Mucosa of descending colon (tissue), 3 donors: Measurements from ENCODE around the gene FCN3. TPM values are rescaled to one million over a fixed set of nuclear protein-coding genes. Genes with fewer than 3 reads are reported as not detected.

Experiments
- ATAC-seq: fragments of 200-7000 bp; cut with Tn5 transposase; one replicate; pipeline ENCODE4 v1.9.1; 2020; ENCODE audit warnings: mild to moderate bottlenecking, moderate library complexity
- DNase-seq, 3 donors: peaks; one replicate each; pipeline ENCODE4 v3.0.0-alpha.2; 2020
- H3K36me3 ChIP-seq: fragments of 200-600 bp; one replicate; pipeline ENCODE4 v1.8.0; 2021; ENCODE audit warnings: low read depth, mild to moderate bottlenecking
- H3K4me1 ChIP-seq: fragments of 200-600 bp; one replicate; pipeline ENCODE4 v1.8.0; 2021; ENCODE audit warnings: low read depth, mild to moderate bottlenecking
- H3K4me3 ChIP-seq: fragments of 200-600 bp; one replicate; pipeline ENCODE4 v1.8.0; 2021; ENCODE audit warnings: mild to moderate bottlenecking
- H3K9me3 ChIP-seq: fragments of 200-600 bp; one replicate; pipeline ENCODE4 v1.8.0; 2021; ENCODE audit warnings: mild to moderate bottlenecking
- CTCF ChIP-seq: fragments of 200-600 bp; IDR thresholded peaks from one replicate; pipeline ENCODE4 v1.8.0; 2022; ENCODE audit warnings: antibody characterized with exemption, mild to moderate bottlenecking
- intact Hi-C, 2 donors: fragments of 100-400 bp; cut with DNase I in 1 of 2; cut with micrococcal nuclease in 1 of 2; formaldehyde crosslinking; loops; one replicate each; pipeline versions ENCODE4 v1.11.0 to v1.11.1; 2022; cut with DNase I, micrococcal nuclease
- total RNA-seq, 3 donors: library from RNA; stranded (reverse); fragmentation: NEBNext Ultra II Directional in 2 of 3; extraction: Animal tissue kit (Norgen Biotek cat#: 25700) in 2 of 3; gene quantifications; one replicate each; pipeline versions ENCODE4 v1.2.1 to v1.2.4, GENCODE V29; 2021 to 2023
- donor health status: DM: no; HTN: no; CAD: no; lungs with moderate emphysema.
- donor health status: DM: no; HTN: no; CAD: no.
- donor health status: DM: no; HTN: yes; CAD: no.

The FCN3 gene
- total RNA-seq, 3 donors from 2014 or later = 0.60 to 0.79 TPM; not detected in 1

GRCh38 chr1:27383661-27384060, 9.0 kb upstream of the FCN3 start:
- Histone ChIP-seq H3K4me1 (no peaks in the 10 kb centered on the region), H3K4me3 (no peak overlapping the region), H3K36me3 (no peaks in the 10 kb centered on the region), H3K9me3 (no peaks in the 10 kb centered on the region)
- intact Hi-C loops = no loop called here
- no peak for TF ChIP-seq CTCF
- no peak for DNase-seq
- ATAC-seq = no peak

GRCh38 chr1:27383039-27383605, 8.5 kb upstream of the FCN3 start, which contains the start of gene CD164L2:
Gene CD164L2 (minus strand): TSS chr1:27383333. CDS start chr1:27383239, 94 bp downstream.
- intact Hi-C loops = no loop called here
- Histone ChIP-seq H3K9me3 (no peaks in the 10 kb centered on the region), H3K36me3 (no peaks in the 10 kb centered on the region), H3K4me3 (no peak within 1 kb of the TSS), H3K4me1 (no peaks in the 10 kb centered on the region)
- TF ChIP-seq CTCF = no peak
- ATAC-seq = peak; percentile 97
- DNase-seq = peak; percentile 86 to 91 (median 89)

- no peaks in the 10 kb centered on the region for H3K9me3 ChIP-seq
- no peaks in the 10 kb centered on the region for H3K4me1 ChIP-seq
- no peak for ATAC-seq
- no peak for DNase-seq
- intact Hi-C loops = no loop called here
- H3K4me3 ChIP-seq = no peak overlapping the region
- no peaks in the 10 kb centered on the region for H3K36me3 ChIP-seq
- TF ChIP-seq CTCF = no peak
Measured at GRCh38 chr1:27381969-27382762, 7.5 kb upstream of the FCN3 start.

- Histone ChIP-seq H3K4me3 (no peak overlapping the region), H3K36me3 (no peaks in the 10 kb centered on the region), H3K9me3 (no peaks in the 10 kb centered on the region), H3K4me1 (no peaks in the 10 kb centered on the region)
- peak; percentile 37 for ATAC-seq
- TF ChIP-seq CTCF = no peak
- no peak for DNase-seq
- intact Hi-C loops = no loop called here
Measured at GRCh38 chr1:27380766-27381733, 6.4 kb upstream of the FCN3 start.

- intact Hi-C loops = no loop called here
- H3K36me3 ChIP-seq = no peaks in the 10 kb centered on the region
Measured at GRCh38 chr1:27380224-27380623, 5.6 kb upstream of the FCN3 start.

More at GRCh38 chr1:27380224-27380623, 5.6 kb upstream of the FCN3 start:
- Histone ChIP-seq H3K9me3 (no peaks in the 10 kb centered on the region), H3K4me3 (no peak overlapping the region), H3K4me1 (no peaks in the 10 kb centered on the region)
- no peak for DNase-seq
- TF ChIP-seq CTCF = no peak
- no peak for ATAC-seq
